ENCODE results near the gene SP110.

Gene SP110

DNA sequence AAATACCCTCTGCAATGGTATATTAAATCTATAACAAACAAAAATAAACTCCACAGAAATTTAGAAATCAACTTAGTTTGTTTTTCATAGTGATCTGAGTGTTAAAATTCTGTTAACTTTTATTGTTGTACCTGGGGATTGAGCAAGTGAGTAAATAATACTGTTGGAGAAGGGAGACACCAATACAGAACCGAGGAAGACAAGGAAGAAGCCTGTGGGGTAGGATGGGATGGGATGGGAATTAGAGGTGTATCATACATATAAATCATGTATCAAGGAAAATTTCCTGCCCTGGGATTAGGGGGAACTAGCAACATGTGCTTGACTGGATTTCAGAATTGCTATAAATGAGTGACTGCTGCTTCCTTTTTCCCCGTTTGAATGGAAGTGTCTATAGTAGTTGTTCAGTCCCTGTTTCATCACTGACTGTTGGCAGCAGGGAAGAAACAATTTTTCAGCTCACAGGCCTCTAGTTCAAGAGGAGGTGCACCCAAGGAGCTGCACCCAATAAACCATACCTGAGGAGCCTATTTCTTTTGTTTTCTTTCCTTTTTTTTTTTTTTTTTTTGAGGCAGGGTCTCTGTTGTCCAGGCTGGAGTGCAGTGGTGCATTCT, 53.1 kb downstream of the SP110 start:
- no peak for DNase-seq

DNA sequence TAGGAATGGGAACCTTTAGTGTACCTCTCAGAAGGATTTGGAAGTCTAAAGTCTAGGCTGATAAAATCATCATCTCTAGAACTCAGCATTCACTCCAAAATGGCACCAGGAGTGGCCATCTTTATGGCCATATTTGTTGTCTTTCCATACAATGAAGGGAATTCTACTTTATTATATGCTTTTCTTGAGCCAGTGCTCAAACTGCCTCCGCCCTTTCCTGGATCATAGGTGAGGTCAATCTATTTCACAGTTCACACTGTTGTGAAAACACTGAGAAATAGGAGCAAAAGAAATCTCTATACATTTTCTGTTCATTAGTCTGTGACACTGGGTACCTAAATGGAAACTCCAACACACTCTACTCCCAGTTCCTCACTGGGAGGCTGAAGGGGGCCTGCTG, 55.6 kb downstream of the SP110 start:
- DNase-seq: no peak

DNA sequence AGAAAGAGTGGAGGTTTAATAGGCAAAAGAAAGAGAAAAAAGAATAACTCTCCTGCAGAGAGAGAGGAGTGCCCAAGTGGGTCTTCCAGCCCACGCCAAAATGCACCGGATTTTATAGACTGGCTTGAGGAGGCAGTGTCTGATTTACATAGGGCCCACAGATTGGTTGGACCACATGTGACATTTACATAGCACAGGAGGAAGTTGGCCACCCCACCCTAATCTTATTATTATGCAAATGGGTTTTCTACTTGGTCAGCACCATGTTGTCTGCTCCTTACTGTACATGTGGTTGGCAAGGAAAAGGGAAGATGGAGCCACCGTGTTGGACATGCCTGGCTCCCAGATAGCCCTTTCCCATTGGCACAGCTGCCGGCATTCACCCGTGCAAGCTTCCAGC, 56.8 kb downstream of the SP110 start:
- DNase-seq: no peak

DNA sequence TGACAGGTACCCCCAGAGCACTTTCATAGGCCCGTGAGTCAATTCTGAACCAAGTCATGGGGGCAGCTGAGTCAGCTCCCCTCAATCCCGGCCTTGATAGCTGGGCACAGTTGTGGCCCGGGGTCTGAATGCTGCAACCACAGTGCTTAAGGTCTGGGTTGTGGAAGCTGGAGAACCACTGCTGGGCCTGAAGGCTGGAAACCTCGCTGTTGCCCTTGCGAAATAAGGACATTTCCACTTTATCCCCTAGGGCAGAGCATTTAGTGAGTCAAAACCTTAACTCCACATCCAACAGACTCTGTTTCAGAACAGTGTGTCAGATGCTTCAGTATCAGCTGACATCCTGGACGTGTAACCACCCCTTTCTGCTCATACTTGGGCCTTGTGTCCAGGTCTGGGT, 58.6 kb downstream of the SP110 start:
- DNase-seq: no peak

DNA sequence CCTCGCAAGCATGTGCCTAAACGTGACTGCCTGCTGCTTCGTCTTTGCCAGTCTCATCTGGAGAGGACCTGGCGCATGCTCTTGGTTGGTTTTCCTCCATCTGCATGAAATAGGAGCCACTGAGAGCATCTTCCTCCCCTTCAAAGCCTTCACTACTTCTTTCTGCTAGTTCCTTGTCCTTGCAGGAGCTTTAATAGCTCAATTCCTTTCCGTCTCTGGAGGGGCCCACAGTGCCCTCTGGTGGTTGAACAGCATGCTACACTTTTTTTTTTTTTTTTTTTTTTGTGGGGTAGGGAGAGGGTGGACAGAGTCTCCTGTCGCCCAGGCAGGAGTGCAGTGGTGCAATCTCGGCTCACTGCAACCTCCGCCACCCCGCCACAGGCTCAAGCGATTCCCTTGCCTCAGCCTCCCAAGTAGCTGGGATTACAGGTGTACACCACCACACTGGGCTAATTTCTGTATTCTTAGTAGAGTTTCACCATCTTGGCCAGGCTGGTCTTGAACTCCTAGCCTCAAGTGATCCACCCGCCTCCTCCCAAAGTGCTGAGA, 59.6 kb downstream of the SP110 start:
- DNase-seq: peak in 3 of 5 donors; percentile 19 to 52 (median 22)

DNA sequence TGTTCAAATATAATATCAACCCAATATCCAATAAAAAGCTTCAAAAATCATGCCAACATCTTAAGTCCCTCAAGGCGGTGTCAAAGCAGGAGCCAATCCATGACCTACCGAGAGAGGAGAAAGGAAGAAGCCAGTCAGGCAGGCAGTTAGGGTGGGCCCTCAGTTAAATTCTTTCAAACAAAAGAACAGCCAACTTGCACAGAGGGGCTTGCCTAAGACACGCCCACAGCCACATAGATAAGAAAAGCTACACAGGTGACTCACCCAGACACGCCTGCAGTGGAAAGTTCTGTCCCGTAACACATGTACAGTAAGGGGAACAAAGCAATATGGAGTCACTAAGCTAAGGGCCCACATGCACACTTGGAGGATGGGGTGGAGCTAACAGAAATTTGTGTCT, 61.3 kb downstream of the SP110 start:
- no peak for DNase-seq

DNA sequence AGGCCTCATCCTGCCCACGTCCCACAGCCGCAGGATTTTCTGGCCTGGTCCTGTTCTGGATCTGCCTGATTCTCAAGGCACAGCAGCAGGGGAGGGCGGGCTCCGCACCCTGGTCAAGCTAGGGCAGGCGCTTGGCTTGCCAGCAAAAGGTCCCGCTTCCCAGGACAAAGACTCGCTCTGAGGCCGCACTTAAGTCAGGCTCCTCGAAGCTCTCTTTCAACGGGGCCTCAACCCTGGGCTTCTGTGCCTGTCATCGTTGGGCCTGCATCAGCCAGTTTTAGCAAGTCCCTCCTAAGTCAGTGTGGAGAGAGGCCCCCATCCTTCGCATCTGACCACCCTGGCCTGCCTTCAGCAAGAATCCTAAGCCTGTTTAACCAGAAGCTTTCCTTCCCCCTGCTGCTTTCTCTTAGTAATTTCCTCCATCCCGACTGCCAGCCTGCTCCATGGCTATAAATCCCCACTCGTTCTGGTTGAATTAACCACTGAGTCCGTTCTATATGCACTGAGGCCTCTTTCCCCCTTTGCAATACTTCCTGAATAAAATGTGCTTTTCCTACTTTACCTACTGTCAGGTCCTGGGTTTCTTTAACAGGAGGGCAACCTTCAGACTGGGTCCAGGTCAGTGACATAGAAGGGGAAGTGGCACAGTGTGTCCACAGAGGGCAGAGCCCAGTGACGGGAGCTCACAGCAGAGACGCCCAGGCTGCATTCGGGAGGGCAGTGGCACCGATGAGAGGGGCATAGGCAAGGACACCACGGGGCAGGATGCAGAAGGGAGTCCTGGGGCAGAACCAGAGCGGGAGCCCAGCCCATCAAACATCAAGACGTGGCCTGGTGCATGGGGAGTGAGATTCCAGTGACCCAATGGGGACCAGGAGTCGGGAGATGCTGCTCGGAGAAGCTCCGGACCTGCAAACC, 62.7 kb downstream of the SP110 start:
- DNase-seq: no peak

DNA sequence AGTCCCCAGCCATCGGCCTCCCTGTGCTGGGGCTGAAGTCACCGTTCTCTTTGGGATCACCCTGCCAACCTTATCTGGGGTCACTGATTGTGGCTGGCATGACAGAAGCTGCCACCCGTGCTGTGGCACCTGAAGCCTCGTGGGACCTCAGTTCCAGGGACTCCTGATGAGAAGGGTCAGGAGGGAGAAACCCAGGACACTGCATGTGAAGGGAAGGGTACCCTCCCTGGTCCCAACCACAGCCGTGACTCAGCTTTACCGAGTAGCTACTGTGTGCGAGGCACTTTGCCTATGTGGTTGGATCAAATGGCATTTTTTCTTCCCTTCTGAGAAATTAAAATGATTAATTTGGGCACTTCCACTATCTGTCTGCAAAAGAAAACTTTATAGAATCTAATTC, 64.4 kb downstream of the SP110 start:
- no peak for DNase-seq

DNA sequence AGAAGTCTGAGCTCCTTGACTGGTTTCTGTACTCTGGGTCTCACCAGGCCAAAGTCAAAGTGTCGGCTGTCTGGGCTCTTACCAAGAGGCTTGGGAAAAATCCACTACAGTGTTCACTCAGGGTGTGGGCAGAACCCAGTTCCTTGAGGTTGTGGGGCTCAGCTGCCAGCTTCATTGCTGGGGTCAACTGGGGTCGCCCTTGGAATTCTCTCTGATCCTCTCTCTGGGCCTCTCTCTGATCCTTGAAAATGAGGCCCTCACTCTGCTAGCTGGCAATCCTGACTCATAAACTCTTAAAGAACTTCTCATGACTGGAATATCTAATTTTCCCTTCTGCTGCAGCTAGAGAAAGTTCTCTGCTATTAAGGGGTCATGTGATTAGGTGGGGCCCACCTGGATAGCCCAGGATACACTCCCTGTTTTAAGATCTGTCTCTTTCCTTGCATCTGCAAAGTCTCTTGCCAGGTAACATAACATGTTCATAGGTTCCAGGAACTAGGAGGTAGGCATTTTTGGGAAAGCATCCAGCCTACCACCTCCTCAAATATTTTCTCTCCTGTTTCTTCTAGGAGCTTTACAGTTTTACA, 66.3 kb downstream of the SP110 start:
- no peak for DNase-seq

DNA sequence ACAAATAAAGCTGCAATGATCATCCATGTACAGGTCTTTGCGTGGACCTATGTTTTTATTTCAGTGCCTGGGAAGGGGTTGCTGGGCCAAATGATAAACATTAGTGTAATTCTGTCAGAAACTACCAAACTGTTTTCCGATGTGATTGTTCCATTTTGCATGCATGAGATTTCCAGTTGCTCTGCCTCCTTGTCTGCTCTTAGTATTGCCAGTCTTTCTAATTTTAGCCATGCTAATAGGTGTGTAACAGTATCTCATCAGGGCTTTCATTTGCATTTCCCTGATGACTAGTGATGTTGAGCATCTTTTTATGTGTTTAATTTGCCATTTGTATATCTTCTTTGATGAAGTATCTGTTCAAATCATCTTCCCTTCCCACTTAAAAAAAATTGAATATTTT, 67.5 kb downstream of the SP110 start:
- no peak for DNase-seq

DNA sequence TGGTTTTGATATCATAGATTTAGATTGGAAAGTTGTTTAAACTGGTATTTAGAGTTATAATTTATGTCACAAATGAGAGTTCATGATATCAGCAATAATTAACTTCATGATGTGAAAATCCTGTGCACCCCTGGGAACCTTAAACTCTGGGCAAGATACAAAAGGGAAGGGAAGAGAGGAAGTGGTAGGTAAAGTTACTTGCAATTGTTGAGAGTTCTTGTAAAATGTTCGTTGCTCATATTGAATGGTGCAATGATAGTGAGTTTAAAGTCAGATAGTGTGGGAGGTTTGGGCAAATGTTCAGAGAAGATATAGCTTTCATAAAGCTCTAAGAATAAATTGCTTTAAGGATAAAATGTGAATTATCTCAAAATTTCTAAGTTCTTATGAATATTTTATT, 75.4 kb downstream of the SP110 start:
- no peak for DNase-seq

DNA sequence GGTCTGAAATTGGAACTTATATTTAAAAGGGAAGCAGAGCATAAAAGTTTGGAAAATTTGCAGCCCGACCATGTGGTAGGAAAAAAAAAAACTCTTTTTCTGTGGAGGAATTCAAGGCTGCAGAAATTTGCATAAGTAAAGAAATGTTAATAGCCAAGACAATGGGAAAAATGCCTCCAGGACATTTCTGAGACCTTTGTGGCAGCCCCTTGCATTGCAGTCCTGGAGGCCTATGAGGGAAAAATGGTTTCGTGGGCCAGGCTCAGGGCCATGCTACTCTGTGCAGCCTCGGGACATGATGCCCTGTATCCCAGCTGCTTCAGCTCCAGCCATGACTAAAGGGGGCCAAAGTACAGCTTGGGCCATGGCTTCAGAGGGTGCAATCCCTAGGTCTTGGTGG, 79.1 kb downstream of the SP110 start:
- DNase-seq: no peak

DNA sequence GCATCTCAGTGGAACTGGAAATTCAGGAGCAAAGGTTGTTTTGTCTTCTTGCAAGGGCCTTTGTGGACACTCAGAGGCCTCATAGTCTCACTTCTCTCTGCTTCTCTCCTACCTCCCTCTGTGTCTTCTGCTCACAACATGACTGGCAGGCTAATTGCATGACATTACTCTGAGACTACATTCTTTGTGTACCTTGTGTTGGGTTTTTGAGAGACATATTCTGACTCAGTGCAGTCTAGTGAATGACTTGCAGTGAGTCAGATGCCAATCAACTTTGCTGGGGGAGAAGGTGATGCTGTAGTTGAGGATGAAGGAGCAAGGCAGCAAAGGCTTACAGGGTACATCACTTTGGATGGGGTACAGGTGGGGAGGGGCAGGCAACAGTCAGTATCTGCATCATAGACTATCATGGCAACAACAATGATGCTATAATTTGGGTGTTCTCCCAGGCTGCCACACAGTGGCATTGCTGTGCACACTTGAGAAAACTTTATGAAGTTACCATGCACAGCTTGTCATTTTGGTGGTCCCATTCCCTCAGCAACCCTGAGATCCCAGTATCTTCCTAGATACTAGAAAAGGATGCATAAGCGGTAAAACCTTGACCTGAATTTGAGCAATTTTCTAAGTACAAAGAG, 81.8 kb downstream of the SP110 start:
- no peak for DNase-seq

DNA sequence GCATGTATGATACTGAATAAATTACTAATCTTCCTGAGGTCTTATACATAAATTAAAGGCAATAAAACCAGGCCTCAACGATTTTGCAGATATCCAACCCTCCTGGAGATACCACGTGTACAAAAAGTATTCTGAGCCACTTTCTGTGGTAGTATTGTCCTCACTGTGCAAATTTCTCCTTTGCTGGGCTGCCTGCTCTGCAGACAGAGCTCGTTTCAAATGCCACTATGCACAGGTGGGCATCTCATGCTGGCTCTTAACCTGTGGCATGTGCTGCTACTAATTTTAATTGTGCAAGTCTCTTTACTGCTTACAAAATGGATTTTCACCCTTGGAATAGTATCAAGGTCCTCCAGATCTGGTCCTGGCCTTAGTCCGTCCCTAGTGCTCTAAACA, 84.7 kb downstream of the SP110 start:
- no peak for DNase-seq

DNA sequence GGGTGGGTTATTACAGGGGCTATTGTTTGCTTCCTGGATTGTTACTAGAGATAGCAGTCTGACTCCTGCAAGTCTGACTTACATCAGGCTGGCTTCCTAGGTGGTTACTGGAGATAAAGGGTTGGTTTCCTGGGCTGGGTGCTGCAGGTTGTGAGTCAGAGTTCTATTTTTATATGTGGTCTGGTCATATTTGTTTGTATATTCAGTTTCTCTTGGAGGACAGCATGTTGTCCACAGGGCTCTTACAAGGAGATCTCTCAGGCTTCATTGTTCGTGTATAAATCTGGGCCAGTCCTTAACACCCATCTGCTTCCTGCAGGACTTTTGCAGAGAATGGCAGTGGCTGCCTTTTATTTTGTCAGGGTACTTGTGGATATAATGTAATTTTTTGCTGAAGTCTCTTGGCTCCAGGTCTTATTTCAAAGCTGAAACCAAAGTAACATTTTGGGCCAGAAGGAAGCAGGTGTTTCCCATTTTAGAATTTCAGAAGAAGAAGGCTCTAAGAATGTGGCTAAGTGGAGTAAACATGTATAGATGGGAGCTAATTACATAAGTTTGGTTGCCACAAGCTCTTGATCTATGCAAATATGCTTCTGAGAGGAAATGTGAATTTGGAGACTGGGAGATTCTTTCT, 85.2 kb downstream of the SP110 start:
- DNase-seq: no peak

DNA sequence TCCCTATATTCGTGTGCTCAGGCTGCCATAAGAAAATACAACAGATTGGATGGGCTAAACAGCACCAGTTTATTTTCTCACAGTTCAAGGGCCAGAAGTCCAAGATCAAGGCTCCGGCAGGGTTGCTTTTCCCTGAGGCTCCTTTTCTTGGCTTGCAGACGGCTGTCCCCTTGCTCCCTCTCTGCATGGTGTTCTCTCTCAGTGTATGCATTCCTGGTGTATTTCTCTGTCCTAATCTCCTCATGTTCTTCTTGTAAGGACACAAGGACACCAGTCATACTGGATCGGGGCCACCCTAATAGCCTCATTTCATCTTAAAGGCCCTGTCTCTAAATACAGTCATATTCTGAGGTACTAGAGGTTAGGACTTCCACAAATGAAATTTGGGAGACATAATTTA, 88.4 kb downstream of the SP110 start:
- DNase-seq: no peak

DNA sequence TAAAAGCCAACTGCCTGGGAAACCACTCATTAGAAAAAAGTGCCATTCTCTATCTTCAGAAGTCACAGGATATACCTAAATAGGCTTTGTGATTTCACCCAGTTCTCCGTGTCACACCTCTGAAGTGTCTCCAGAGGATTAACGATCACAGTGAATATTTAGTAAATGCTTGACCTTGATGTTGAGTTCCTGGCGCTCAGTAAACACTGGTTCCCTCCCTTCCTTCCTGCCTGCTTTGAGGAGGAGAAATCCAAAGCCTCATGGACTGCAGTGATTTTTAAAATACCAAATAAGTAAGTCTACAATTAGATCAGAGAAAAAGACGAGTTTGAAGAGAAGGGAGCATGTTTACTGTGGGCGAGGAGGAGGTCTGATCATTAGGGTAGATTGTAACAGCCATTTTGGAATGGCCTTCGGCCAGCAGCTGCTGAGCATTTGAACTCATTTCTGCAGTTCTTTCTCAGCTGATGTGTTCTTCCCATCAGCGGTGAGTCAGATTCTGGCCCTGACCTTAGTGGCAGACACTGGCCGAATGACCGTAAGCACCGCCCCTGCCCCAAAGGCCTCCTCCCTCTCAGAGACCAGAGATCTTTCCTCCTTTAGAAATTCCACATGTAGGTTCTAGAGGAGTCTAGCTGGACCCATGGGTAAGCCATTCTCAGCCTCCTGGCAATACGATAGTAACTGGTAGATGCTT, 89.0 kb downstream of the SP110 start:
- no peak for DNase-seq

DNA sequence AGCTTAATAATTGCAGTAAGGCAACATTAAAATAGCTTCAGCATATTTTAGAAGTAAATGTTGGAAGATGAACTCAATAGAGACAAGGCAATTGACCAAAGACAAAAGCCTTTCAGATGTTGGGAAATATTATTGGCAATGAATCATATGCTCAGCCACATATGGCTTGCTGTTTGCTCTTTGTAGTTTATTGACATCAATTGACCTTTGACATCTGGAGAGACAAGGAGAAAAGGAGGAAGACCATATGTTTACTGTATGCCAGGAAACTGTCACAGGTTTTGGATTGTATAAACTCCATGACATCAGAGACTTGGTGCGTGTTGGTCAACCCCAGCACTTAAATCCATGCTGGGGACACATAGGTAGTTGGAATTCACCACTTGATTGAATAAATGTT, 90.4 kb downstream of the SP110 start:
- no peak for DNase-seq

DNA sequence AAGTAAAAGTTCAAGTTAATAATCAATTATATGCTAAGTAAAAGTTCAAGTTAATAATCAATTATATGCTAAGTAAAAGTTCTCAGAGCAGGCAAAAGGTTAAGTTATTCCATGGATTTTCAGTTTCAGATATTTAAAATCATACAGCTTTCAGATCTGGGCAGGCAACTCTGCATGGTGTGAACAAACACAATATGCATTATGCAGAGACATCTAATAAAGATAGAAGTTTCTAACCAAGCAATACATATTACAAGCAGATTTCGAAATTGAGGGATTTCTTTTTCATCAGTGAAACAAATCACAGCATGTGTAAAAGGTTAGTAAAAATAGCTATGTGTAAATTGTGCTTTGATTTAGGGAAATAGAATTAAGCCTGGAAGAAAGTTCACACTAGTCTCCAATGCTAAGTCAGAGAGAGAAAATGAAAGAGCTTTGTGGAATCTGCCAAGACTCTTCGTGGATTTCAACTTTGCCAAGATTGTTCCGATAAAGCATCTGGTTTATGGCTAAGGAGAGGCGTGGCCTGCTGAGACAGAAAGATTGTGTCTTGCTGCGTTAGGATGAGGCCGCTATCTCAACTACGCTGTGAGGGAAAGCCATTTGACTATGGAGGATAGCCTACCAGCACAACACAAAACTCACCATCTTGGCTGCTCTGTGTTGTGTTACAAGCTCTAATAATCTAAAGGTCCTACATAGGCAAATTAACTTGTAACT, 91.0 kb downstream of the SP110 start:
- DNase-seq: no peak

DNA sequence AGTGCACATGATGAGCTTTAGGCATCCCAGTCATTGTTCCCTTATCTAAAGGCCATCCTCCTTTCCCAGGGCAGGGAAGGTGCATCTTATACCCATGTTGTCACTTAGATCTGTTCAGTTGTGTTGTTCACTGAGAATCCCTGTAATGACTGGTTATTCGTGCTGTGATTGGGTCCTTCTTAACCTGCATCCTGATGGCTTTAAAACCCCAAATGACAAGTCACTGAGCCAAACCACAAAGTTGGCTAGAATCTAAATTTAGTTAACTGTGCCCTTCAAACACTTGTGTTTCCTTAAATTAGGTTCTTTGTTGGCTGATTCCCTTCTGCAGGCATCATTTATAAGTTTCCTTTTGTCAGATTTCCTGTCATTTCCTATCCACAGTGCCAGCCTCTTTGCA, 92.6 kb downstream of the SP110 start:
- DNase-seq: no peak

DNA sequence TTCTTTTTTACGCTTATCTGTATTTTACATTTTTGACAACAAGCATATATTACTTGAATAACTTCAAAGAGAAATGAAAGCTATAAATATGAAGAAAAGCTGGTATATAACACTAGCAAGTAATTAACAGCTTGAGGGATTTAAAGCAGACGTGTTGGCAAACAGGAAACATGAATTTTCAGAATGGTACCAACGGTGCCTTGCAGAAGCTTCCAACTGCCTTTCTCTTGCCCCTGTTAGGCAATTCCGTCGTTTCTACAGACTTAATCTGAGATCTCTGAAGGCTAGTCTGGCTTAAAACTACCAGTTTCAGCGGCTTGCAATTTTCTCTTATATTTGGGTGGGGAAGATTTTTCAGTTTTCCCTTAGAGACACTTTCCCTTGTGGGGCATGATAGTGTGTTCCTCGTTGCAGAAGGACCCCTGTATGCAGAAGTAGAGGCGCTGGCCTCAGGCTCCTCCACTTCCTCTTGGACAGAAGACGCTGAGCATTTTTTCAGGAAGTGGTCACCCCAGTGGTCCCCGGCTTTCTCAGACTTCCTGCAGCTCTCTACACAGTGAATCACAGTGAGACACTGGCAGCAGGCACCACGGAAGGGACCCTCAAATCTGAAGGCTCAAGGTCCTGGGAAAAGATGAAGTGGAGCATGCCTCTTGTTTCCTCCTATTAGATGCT, 94.9 kb downstream of the SP110 start:
- peak in 1 of 5 donors; percentile 8 for DNase-seq

All from T-helper 1 cell (primary cell).